Smooth muscle cell (in vitro differentiated cells): Measurements from ENCODE around the gene BMERB1. TPM values are rescaled to one million over a fixed set of nuclear protein-coding genes. Genes with fewer than 3 reads are reported as not detected.

ENCODE experiments used
- DNase-seq: peaks from one replicate; lab custom pipeline; 2025; ENCODE audit not compliant: unreplicated experiment; lab: John Stamatoyannopoulos, UW
- H2AFZ ChIP-seq: fragments of 200-600 bp; sonication (generic); 2 replicates; pipeline ENCODE4 v1.6.0; 2016; ENCODE audit warnings: antibody characterized with exemption, low read depth, mild to moderate bottlenecking
- H3F3A ChIP-seq: fragments of 200-600 bp; sonication (generic); 2 replicates; pipeline ENCODE4 v1.6.0; 2017; ENCODE audit warnings: antibody characterized with exemption, low read depth
- H3K27ac ChIP-seq: fragments of 200-600 bp; sonication (generic); 2 replicates; pipeline ENCODE4 v1.5.1; 2016; ENCODE audit warnings: low read depth, mild to moderate bottlenecking
- H3K27me3 ChIP-seq: fragments of 200-600 bp; sonication (generic); 2 replicates; pipeline ENCODE4 v1.6.1; 2016; ENCODE audit warnings: low read depth, mild to moderate bottlenecking
- H3K36me3 ChIP-seq: fragments of 200-600 bp; sonication (generic); 2 replicates; pipeline ENCODE4 v1.5.1; 2016; ENCODE audit warnings: low read depth
- H3K4me1 ChIP-seq: fragments of 200-600 bp; sonication (generic); 2 replicates; pipeline ENCODE4 v1.5.1; 2016; ENCODE audit warnings: low read depth
- H3K4me2 ChIP-seq: fragments of 200-600 bp; sonication (generic); 2 replicates; pipeline ENCODE4 v1.6.0; 2016; ENCODE audit warnings: mild to moderate bottlenecking
- H3K4me3 ChIP-seq: fragments of 200-600 bp; sonication (generic); 2 replicates; pipeline ENCODE4 v1.5.1; 2016; ENCODE audit warnings: mild to moderate bottlenecking
- H3K79me2 ChIP-seq: fragments of 200-600 bp; sonication (generic); 2 replicates; pipeline ENCODE4 v1.6.0; 2016; ENCODE audit warnings: low read depth, mild to moderate bottlenecking
- H3K9ac ChIP-seq: fragments of 200-600 bp; sonication (generic); 2 replicates; pipeline ENCODE4 v1.6.0; 2016; ENCODE audit warnings: low read depth
- H3K9me3 ChIP-seq: fragments of 200-600 bp; sonication (generic); replicated peaks from 2 replicates; pipeline ENCODE4 v1.5.1; 2016; ENCODE audit warnings: low read depth
- H4K20me1 ChIP-seq: fragments of 200-600 bp; sonication (generic); 2 replicates; pipeline ENCODE4 v1.6.0; 2016; ENCODE audit warnings: low read depth
- whole genome bisulfite sequencing: methylation state at CpG from one replicate; pipeline ENCODE4 v1.1.7; 2016; ENCODE audit warnings: low lambda C conversion rate; 5-methylcytosine and 5-hydroxymethylcytosine counted together
- polyA plus RNA-seq: library from polyadenylated mRNA; unstranded; fragments of >200 nt; fragmentation: Nextera tagmentation; extraction: Ambion mirVana; gene quantifications from 2 replicates; pipeline ENCODE4 v1.2.1, GENCODE V29; 2016
- total RNA-seq: library from RNA; depleted of rRNA; stranded (reverse); fragments of >200 nt; gene quantifications from 2 replicates; pipeline ENCODE4 v1.2.3, GENCODE V29; 2014
- TF ChIP-seq, protein P1 (sequence below): fragments of 200-600 bp; sonication (generic); IDR thresholded peaks from 2 replicates; pipeline ENCODE4 v1.5.1; 2017; ENCODE audit warnings: borderline replicate concordance, mild to moderate bottlenecking, antibody characterized with exemption; ENCODE audit not compliant: insufficient read depth, poor library complexity, severe bottlenecking

Gene BMERB1
- total and polyA plus RNA-seq, 2 experiments from 2014 or later: 16.5 to 20.0 TPM

GRCh38 chr16:15509593-15510535 is 75.5 kb downstream of the BMERB1 start:
- 78% methylated on average over 19 of the region's 19 CpGs for WGBS
- Histone ChIP-seq H3K27me3 (no peaks in the 10 kb centered on the region), H3K4me2 (no peak overlapping the region), H3F3A (no peaks in the 10 kb centered on the region), H3K4me3 (no peak overlapping the region), H3K4me1 (peaks cover 6% of the 10 kb centered on the region), H3K9me3 (no peaks in the 10 kb centered on the region), H3K9ac (no peak overlapping the region), H2AFZ (no peak overlapping the region), H3K27ac (no peak overlapping the region), H4K20me1 (peaks cover 4% of the 10 kb centered on the region), H3K36me3 (no peaks in the 10 kb centered on the region), H3K79me2 (no peaks in the 10 kb centered on the region)
- no peak for DNase-seq
- TF ChIP-seq, protein P1, sequence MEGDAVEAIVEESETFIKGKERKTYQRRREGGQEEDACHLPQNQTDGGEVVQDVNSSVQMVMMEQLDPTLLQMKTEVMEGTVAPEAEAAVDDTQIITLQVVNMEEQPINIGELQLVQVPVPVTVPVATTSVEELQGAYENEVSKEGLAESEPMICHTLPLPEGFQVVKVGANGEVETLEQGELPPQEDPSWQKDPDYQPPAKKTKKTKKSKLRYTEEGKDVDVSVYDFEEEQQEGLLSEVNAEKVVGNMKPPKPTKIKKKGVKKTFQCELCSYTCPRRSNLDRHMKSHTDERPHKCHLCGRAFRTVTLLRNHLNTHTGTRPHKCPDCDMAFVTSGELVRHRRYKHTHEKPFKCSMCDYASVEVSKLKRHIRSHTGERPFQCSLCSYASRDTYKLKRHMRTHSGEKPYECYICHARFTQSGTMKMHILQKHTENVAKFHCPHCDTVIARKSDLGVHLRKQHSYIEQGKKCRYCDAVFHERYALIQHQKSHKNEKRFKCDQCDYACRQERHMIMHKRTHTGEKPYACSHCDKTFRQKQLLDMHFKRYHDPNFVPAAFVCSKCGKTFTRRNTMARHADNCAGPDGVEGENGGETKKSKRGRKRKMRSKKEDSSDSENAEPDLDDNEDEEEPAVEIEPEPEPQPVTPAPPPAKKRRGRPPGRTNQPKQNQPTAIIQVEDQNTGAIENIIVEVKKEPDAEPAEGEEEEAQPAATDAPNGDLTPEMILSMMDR: no peak

GRCh38 chr16:15510992-15511391 is 76.6 kb downstream of the BMERB1 start:
- no peaks in the 10 kb centered on the region for H3K36me3 ChIP-seq
- H3K4me1 ChIP-seq: peaks cover 6% of the 10 kb centered on the region
- no peaks in the 10 kb centered on the region for H3K79me2 ChIP-seq

GRCh38 chr16:15511759-15512487 is 77.5 kb downstream of the BMERB1 start:
- peaks cover 6% of the 10 kb centered on the region for H3K4me1 ChIP-seq
- peaks cover 4% of the 10 kb centered on the region for H4K20me1 ChIP-seq
- H3K27me3 ChIP-seq: no peaks in the 10 kb centered on the region
- H3F3A ChIP-seq: no peaks in the 10 kb centered on the region
- no peak overlapping the region for H3K27ac ChIP-seq
- H3K9ac ChIP-seq: no peak overlapping the region
- H2AFZ ChIP-seq: no peak overlapping the region
- no peaks in the 10 kb centered on the region for H3K79me2 ChIP-seq
- no peak for DNase-seq
- H3K36me3 ChIP-seq: no peaks in the 10 kb centered on the region
- TF ChIP-seq, protein P1: no peak
- H3K9me3 ChIP-seq: no peaks in the 10 kb centered on the region
- WGBS: 97% methylated on average over 11 of the region's 11 CpGs
- H3K4me2 ChIP-seq: no peak overlapping the region
- H3K4me3 ChIP-seq: no peak overlapping the region

More at GRCh38 chr16:15510992-15511391, 76.6 kb downstream of the BMERB1 start:
- TF ChIP-seq, protein P1: no peak
- Histone ChIP-seq H3K4me3 (no peak overlapping the region), H3F3A (no peaks in the 10 kb centered on the region), H3K27ac (no peak overlapping the region), H3K9me3 (no peaks in the 10 kb centered on the region), H3K9ac (no peak overlapping the region), H4K20me1 (peaks cover 4% of the 10 kb centered on the region), H2AFZ (no peak overlapping the region), H3K27me3 (no peaks in the 10 kb centered on the region), H3K4me2 (no peak overlapping the region)
- 84% methylated on average over 6 of the region's 6 CpGs for WGBS
- DNase-seq: no peak
